ENCODE results near the gene CCDC40.

Gene CCDC40

DNA sequence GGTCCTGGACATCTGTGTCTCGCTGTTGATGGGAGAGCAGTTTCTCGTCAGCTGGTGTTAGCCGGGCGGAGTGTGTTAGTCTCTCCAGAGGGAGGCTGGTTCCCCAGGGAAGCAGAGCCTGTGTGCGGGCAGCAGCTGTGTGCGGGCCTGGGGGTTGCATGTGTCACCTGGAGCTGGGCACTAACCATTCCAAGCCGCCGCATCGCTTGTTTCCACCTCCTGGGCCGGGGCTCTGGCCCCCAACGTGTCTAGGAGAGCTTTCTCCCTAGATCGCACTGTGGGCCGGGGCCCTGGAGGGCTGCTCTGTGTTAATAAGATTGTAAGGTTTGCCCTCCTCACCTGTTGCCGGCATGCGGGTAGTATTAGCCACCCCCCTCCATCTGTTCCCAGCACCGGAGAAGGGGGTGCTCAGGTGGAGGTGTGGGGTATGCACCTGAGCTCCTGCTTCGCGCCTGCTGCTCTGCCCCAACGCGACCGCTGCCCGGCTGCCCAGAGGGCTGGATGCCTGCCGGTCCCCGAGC lies 82.9 kb downstream of the CCDC40 start:
- DNase-seq, result no peak

DNA sequence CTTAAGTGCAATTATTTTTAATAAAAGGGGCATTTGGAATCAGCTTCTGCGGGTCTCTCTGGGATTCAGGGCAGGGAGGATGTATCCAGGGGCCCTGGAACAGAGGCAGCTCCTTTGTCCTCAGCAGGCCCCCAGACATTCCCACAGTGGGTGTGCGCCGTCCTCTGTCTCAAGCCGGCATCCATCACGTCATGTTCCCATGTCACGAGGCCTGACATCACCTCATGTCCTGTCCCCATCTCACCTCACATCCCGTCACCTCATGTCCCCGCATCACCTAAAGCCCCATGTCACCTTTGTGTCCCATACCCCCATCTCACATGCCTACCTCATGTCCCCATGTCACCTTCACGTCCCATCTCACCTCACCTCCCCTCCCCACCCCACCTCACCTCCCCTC lies 83.4 kb downstream of the CCDC40 start:
- no peak for DNase-seq

DNA sequence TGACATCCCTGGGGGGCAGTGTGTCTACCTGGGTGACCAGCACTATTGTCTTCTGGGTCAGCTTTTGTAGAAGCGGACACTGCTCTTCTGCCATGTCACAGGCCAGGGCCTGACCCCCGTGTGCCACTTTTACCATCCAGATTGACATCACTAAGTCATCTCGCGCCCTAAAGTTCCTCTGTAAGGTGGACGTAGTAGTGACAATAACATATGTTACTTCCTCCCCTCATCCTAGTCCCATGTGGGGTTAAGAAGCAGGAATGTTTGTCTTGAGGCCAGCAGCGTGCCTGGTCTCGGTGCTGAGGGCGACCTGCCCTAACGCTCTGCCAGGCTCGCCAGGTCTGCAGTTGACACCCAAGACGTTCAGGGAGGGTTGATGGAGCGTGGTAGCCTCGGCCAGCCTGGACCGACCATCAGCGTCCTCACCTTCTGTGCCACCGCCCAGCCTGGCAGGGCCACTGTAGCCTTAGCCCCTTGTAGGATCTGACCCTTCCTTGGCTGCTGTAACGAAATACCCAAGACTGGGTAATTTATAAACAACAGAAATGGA lies 85.7 kb downstream of the CCDC40 start:
- no peak for DNase-seq

DNA sequence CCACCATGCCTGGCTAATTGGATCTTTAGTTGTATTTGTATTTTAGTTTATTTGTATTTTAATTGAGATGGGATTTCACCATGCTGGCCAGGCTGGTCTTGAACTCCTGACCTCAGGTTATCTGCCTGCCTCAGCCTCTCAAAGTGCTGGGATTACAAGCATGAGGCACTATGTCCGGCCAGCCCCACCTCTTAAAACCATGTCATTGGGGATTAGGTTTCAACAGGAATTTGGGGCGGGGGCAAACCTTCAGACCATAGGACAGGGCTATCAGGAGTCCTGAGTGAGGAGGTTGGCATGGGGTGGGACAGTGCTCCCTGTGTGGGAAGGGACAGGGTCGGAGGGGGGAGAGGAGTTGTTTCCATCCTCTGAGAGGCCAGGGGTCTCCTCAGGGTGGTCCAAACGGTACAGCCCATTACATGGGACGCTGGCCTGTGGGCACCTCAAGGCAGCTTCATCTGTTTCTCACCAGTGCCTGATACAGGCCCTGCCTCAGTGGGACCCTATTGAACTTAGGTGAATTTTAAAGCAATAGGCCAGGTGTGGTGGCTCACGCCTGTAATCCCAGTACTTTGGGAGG lies 86.6 kb downstream of the CCDC40 start:
- no peak for DNase-seq

DNA sequence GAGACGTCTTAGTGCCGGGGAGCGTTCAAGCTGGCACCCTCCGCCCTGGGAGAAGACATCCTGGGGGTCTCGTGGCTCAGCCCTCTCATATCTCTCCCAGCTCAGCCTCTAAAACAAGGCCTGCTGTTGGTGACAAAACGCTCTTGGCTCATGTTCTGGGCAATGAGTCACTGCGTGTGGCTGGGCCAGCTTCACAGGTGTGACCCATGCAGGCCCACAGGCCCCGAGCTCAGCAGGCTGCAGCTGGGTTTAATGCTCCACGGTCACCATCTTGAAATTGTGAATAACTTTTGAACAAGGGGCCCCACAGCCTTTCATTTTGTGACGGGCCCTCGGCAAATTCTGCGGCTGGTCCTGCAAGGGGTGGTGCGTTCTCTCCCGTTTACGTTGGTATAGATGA lies 87.3 kb downstream of the CCDC40 start:
- DNase-seq, result no peak

DNA sequence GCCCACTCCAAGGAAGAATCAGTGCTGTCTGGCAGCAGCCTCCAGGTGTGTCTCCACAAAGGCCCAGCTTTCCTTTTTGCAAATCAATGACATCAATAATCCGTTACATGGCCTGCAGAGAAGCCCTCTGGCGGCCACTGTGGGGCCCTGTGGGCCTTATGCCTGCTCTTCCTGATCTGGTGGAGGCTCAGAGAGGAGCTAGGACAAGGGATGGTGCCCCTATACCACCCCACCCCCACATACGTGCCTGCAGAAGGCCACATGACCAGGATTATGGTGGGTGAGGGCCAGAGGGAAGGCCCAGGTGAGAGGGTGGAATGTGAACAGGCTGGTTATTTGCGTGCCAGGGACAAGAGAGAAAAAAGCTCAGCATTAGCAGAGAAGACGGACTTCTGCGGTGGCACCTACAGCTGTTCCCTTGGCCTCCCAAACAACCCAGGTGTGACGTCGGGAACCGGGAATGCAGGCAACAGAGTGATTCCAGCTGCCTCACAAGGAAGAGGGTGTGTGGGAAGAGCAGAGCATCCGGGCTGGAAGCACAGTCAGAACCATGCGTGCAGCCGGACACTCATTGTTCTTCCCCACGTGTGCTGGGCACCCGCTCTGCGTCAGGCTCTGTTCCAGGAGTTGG lies 88.0 kb downstream of the CCDC40 start:
- peak; percentile 72 for DNase-seq

DNA sequence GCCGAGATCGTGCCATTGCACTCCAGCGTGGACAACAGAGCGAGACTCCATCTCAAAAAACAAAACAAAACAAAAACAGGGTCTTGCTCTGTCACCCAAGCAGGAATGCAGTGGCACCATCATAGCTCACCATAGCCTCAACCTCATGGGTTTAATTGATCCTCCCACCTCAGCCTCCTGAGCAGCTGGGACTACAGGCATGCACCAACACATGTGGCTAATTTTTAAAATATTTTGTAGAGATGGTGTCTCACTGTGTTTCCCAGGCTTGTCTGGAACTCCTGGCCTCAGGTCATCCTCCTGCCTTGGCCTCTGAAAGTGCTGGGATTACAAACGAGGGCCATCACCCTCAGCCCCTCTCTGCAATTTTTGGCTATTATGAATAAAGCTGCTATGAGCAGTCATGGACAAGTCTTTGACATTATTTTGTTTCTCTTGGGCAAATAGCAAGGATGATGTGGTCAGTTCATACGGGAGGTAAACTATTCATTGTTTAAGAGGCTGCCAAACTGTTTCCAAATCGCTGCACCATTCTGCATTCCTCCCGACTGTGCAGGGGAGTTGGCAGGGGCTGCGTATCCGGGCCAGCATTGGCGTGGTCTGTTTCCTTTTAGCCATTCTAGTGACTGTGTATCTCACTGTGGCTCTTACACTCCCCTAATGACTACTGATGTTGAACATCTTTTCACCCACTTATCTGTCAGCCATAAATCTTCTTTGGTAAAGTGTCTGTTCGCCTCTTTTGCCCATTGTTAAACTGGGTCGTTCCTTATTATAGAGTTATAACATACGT lies 89.4 kb downstream of the CCDC40 start:
- no peak for DNase-seq

DNA sequence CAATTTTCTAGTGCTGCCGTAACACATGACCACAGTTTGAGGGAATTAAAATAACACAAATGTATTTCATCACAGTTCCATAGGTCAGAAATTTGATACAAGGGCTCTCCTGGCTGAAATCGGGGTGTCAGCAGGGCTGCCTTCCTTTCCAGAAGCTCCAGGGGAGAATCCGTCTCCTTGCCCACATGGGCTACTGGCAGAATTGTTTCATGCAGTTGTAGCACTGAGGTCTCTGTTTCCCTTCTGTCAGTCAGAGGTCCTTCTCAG lies 89.9 kb downstream of the CCDC40 start:
- DNase-seq, result no peak

DNA sequence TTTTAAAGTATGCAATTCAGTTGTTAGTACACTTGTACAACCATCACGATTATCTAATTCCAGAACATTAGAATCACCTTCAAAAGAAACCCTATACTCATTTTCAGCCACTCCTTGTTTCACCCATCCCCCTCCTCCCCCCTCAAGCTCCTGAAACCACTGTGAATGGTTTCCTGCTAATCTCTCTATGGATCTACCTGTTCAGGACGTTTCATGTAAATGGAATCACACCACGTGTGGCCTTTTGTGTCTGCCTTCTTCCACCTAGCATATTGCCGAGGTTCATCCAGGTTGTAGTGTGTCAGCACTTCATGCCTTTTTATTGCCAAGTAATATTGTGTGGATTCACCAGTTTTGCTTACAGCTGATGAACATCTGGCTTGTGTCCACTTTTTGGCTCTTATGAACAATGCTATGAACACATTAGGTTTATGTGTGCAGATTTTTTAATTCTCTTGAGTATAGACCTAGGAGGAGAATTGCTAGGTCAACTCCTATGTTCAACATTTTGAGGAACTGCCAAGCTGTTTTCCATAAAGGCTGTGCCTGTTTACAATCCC lies 92.6 kb downstream of the CCDC40 start:
- no peak for DNase-seq

DNA sequence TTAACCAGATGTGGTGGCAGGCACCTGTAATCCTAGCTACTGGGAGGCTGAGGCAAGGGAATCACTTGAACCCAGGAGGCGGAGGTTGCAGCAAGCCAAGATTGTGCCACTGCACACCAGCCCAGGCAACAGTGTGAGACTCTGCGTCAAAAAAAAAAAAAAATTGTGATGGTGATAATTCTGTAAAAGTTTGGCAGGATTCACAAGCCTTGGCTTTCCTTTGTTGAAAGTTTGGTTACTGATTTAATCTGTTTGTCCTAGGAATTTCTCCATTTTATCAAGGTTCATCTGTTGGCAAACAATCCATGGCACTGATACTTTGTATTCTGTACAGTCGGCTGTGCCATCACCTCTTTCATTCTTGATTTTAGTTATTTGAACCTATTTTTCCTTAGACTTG lies 94.5 kb downstream of the CCDC40 start:
- no peak for DNase-seq

DNA sequence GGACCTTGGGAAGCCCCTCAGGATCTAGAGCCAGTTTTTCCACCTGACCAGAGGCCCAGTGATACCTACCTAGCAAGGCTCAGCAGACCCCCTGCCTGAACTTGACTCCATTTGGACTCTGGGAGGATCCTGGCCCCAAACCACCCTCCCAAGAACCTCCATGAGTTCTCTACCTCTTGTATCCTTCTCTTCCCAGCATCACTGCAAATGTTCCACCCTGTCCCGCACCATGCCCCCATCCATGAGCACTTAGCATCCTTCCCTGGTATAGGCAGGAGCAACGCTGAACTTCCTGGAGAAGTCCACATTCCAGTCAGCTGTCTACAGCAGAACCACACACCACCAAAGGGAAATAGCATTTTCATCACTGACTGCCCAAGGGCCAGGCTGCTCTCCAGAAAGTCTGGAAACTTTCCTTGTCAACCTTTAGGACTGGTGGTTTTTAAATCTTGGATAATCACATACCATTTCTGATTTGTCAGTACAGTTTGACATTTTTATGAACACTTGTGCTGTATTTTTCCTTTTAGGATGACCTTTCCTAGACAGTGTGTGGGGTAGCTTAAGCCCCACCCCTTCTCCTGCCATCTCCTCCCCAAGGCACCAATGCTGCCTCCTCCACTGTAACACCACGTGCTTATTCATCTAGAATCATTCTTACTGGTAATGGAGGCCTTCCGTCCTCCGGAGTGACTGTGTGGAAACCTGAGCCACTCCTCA lies 96.6 kb downstream of the CCDC40 start:
- no peak for DNase-seq

DNA sequence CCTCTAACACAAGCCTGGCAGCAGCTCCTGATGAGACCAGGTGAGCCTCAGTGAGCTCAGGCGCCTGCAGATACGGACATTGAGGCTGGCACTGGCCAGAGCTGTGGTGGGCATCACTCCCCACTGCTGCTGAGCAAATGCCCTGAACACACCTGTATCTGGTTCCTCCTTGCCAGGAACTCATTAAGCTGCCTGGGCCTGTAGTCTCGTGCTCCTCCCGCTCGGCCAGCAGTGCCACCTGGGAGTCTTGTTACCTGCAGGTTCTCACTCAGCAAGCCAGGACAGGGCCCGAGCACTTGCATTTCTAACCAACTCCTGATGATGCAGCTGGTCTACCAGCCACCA lies 97.2 kb downstream of the CCDC40 start:
- DNase-seq, result no peak

DNA sequence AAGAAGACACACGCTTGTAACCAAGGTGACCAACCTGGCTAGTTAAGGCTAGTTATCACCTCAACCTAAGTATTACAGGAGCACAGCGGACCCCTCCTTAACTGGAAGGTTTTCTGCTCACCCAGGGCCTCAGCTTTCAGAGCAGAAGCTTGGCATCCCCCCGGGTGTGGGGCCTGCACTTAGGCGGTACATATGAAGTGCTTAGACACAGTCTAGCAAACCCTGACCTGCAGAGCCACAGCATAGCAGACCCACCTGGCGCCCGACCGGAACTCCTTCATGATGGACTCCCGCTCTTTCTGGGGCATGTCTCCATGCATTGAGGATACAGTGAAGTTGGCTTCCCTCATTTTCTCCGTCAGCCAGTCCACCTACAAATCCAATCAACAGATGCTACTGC lies 100.7 kb downstream of the CCDC40 start:
- no peak for DNase-seq

DNA sequence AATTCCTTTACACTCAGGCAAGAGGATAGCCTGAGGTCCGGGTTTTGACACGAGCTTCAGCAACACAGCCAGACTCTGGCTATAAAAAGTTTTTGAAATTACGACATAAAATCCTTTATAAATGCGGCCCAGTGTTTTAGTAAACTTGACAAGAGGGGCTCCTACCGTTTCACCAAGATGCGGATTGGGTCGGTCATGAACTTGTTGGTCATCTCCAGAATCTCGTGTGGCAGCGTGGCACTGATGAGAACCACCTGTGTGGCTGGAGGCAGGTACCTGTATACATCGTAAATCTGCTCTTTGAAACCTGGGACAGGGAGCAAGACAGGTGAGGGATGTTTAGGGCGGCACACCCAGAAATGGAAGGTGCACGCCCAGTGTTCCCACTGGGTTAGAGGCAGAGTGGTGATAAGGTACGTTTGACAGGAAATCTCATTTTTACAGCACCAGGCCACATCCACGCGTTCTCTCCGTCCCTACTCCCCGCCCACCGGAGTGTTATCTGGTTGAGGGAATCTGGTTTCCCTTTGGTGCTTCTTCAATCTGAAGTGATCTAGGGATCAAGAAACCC lies 102.5 kb downstream of the CCDC40 start:
- DNase-seq, result no peak

DNA sequence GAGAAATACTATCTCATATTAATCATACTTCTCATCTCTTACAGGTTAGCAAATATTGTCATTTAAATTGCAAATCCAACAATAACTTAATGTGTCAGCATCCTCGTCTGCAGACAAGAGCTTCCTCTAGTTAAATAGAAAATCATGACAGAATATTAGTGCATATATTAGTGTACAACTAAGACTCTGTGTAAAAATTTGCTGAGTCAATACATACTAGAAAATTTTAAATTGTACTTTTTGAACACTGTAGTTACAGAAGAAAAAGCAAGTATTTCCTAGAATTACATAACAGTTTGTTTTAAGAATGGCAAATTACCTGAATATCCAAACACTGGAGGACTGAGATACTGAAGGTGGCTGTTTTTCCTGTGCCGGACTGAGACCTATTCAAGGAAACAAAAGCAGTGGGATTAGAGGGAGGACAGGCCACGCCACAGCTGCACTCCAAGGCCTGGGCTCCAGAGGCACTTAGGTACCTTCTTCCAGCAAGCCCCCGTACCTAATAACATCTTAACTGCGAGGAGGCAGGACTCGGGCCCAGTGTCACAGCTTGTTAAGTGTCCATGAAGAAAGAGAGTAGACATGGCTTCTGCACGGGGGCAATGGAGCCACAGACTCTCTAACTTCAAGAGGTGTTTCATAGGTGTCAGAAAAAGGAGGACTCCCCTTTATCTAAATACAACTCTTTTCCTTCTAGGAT lies 105.2 kb downstream of the CCDC40 start:
- DNase-seq, result no peak

DNA sequence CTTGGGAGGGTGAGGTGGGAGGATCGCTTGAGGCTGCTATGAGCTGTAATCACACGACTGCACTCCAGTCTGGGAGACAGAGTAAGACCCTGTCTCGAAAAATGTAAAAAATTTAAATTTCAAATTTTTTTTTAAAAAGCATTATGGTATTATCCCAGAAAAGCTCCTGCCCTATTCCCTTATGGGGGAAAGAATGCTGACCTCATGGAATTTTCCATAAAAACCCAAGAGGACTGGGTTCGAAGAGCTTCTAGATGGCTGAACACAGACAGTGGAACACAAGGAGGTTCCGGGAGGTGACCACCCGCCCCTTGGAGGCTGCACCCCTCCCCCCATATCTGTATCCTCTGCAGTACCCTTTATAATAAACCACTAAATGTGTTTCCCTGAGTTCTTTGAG lies 106.5 kb downstream of the CCDC40 start:
- no peak for DNase-seq

DNA sequence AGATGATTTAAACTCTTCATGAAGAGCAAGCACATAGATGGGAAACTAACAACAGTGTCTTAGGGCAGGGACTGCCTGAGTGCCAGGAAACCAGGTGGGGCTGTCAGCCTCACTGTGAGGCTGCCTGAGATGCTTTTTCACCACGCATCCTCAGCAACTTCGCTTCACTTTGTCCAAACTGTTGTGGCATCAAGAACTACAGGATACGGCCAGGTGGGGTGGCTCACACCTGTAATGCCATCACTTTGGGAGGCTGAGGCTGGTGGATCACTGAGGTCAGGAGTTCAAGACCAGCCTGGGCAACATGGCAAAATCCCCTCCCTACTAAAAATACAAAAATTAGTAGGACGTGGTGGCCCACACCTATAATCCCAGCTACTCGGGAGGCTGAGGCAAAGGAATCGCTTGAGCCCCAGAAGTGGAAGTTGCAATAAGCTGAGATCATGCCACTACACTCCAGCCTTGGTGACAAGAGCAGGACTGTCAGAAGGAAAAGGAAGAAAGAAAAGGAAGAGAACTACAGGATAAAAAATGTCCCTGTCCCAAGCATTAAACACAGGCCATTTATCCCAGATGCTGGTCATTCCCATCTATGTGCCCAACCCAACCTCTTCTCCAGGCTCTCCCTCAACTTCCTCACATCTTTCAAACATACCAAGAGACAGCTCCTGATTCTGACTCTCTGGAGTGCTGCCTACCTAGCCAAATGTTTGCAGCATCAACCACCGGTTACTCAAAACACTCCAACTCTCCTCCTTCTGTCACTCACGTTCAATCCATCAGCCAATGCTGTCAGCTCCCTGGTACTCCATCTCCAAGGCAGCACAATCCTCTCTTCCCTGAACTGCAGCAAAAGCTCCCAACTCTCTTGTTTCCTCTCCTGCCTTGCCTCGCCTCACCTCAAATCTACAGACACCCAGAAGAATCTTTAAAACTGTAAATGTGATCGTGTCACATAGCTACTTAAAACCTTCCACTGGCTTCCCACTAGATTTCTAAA lies 108.9 kb downstream of the CCDC40 start:
- no peak for DNase-seq

DNA sequence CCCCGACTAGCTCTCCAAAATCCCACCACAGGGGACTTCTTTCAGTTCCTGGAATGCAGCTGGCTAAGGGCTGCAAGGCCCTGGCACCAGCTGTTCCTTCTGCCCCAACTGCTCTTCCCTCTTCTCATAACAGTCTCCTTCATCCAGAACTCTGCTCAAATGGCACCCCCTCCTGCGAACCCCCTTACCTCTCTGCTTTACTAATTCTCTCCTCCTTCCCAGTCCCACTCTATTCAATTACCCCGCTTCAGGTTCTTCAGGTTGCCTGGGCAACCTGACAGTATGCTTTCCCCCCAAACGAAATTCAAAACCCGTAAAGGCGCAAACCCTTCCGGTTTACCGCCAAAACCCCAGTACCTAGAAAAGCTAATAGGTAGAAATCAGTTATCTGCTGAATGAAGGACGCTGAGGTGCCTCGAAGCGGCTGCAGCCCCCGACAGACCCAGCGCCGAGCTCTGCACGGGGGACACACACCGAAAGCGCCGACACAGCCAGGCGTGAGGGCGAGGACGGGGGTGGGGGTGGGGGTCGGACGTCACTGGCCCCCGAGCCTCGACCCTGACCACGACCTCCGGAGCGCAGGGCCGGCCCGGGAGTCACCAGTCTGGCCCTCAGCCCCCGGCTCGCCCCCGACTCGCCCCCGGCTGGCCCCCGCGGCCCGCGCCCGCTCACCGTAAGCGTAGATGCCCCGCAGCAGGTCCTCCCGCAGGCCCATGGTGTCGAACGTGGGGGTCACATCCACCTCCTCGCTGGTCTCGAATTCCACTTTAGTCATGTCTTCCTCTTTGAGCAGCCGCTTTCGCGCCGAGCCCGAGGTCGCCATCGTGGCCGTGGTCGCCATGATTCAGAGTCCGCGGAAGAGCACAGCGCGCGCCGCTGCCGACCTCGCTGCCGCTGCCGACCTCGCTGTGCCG lies 109.9 kb downstream of the CCDC40 start:
- peak; percentile 12 for DNase-seq

DNA sequence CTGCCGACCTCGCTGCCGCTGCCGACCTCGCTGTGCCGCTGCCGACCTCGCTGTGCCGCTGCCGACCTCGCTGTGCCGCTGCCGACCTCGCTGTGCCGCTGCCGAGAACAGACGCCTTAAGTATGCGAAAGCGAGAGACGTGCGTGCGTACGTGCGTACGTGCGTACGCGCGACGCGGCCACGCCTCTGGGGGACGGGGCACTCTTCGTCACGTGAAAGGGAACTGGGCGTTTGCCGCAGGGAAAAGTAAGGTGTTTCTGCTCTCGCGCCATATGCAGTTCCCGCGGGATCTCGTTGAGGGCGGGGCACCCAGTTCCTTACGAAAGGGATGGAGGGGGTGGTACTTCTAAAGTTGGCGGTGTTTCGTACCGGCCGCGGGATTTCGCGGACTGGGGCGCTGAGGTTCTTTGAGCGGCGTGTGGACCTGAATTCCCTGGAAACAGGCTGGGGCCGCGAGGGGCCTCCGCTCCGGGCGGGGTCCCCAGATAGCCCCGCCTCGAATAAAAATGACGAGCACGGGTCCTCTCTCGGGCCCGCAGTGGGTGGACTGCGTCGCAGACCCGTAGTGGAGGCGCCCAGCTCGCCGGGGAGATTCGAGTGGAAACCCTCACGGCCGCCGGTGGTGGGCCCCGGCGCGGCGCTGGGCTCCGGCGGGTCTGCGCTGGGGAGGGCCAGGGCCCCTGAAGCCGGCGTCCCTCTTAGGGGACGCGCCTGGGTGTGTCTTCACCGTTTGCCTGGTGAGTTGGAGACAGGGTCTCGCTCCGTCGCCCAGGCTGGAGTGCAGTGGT lies 110.8 kb downstream of the CCDC40 start, which contains the start of gene EIF4A3:
Gene EIF4A3, minus strand, starts transcription at position 94 of the 788 bp plus-strand sequence. CDS start 167 bp downstream, outside the sequence.
- DNase-seq, result peak; percentile 98
